Neural cell (in vitro differentiated cells): ENCODE measurements around the gene ATP2B1. TPM values are rescaled to one million over a fixed set of nuclear protein-coding genes. Genes with fewer than 3 reads are reported as not detected.
"Not testable (repeated sequence)": the region's sequence is repeated elsewhere in the genome, so short reads cannot be mapped to it uniquely, and the experiment has no call there.

ENCODE experiments used
- H2AFZ ChIP-seq: fragments of 200-600, 300-800 bp; sonication (generic), shearing (Covaris generic); 2 replicates; pipeline ENCODE4 v1.6.0; 2014; ENCODE audit warnings: low read depth, mild to moderate bottlenecking, antibody characterized with exemption, low read length, moderate library complexity
- H3F3A ChIP-seq: fragments of 200-600 bp; shearing (Covaris generic); 2 replicates; pipeline ENCODE4 v1.6.1; 2016; ENCODE audit warnings: mild to moderate bottlenecking, moderate library complexity, mixed read lengths, antibody characterized with exemption, low read length; ENCODE audit not compliant: insufficient read depth, poor library complexity, severe bottlenecking
- H3K27ac ChIP-seq: fragments of 200-600, 300-800 bp; sonication (generic), shearing (Covaris generic); 2 replicates; pipeline ENCODE4 v1.5.1; 2014; ENCODE audit warnings: mild to moderate bottlenecking, low read length, moderate library complexity
- H3K27me3 ChIP-seq: fragments of 300-800, 200-600 bp; sonication (generic), shearing (Covaris generic); 2 replicates; pipeline ENCODE4 v1.6.0; 2014; ENCODE audit warnings: mild to moderate bottlenecking, low read depth, low read length, moderate library complexity; ENCODE audit not compliant: insufficient read depth
- H3K36me3 ChIP-seq: fragments of 300-800, 200-600 bp; sonication (generic), shearing (Covaris generic); 2 replicates; pipeline ENCODE4 v1.5.1; 2014; ENCODE audit warnings: mild to moderate bottlenecking, antibody characterized with exemption, low read length, moderate library complexity; ENCODE audit not compliant: insufficient read depth
- H3K4me2 ChIP-seq: fragments of 300-800, 200-600 bp; sonication (generic), shearing (Covaris generic); 2 replicates; pipeline ENCODE4 v1.6.0; 2014; ENCODE audit warnings: mild to moderate bottlenecking, low read length
- H3K4me3 ChIP-seq: fragments of 300-800, 200-600 bp; sonication (generic), shearing (Covaris generic); 2 replicates; pipeline ENCODE4 v1.5.1; 2014; ENCODE audit warnings: mild to moderate bottlenecking, low read length, moderate library complexity
- H3K79me2 ChIP-seq: fragments of 200-600 bp; shearing (Covaris generic); replicated peaks from 2 replicates; pipeline ENCODE4 v1.6.0; 2014; ENCODE audit warnings: mild to moderate bottlenecking, low read length, moderate library complexity; ENCODE audit not compliant: insufficient read depth
- H3K9ac ChIP-seq: fragments of 300-800, 200-600 bp; sonication (generic), shearing (Covaris generic); 2 replicates; pipeline ENCODE4 v1.6.1; 2016; ENCODE audit warnings: mild to moderate bottlenecking, low read length, mixed read lengths
- H3K9me2 ChIP-seq: fragments of 200-600 bp; shearing (Covaris generic); 2 replicates; pipeline ENCODE4 v1.6.1; 2016; ENCODE audit warnings: mild to moderate bottlenecking, low read length, mixed read lengths; ENCODE audit not compliant: insufficient read depth
- H3K9me3 ChIP-seq: fragments of 200-600, 300-800 bp; sonication (generic), shearing (Covaris generic); 2 replicates; pipeline ENCODE4 v1.6.1; 2016; ENCODE audit warnings: mild to moderate bottlenecking, mixed run types, low read length, moderate library complexity, mixed read lengths
- H4K20me1 ChIP-seq: fragments of 200-600 bp; shearing (Covaris generic); 2 replicates; pipeline ENCODE4 v1.6.1; 2016; ENCODE audit warnings: mild to moderate bottlenecking, mixed run types; ENCODE audit not compliant: insufficient read depth
- EP300 ChIP-seq: fragments of 450-650 bp; conservative IDR thresholded peaks from 2 replicates; pipeline ENCODE4 v1.6.1; 2014; ENCODE audit warnings: antibody characterized with exemption, mild to moderate bottlenecking, moderate library complexity; ENCODE audit not compliant: poor library complexity, severe bottlenecking
- EZH2 ChIP-seq: fragments of 200-600, 300-800 bp; shearing (Covaris generic), sonication (generic); IDR thresholded peaks from 2 replicates; pipeline ENCODE4 v1.6.1; 2014; ENCODE audit warnings: antibody characterized with exemption, low read length, borderline replicate concordance, mild to moderate bottlenecking; ENCODE audit not compliant: insufficient read depth, poor library complexity, severe bottlenecking
- MXI1 ChIP-seq: fragments of 450-650 bp; conservative IDR thresholded peaks from 2 replicates; pipeline ENCODE4 v1.6.1; 2014; ENCODE audit warnings: antibody characterized with exemption, mild to moderate bottlenecking; ENCODE audit not compliant: poor library complexity, severe bottlenecking
- SMC3 ChIP-seq: fragments of 450-650 bp; conservative IDR thresholded peaks from 2 replicates; pipeline ENCODE4 v1.6.1; 2014; ENCODE audit warnings: antibody characterized with exemption, mild to moderate bottlenecking, moderate library complexity; ENCODE audit not compliant: poor library complexity
- TAF1 ChIP-seq: IDR thresholded peaks from 2 replicates; pipeline ENCODE4 v1.6.1; 2012; ENCODE audit warnings: low read depth
- polyA plus RNA-seq: library from polyadenylated mRNA; depleted of rRNA; stranded (reverse); fragments of >200 nt; gene quantifications from 2 replicates; pipeline ENCODE4 v1.2.3, GENCODE V29; 2014
- TF ChIP-seq, protein P1 (sequence below): fragments of 450-650 bp; IDR thresholded peaks from 2 replicates; pipeline ENCODE4 v1.5.1; 2014; ENCODE audit warnings: antibody characterized with exemption, mild to moderate bottlenecking, moderate library complexity; ENCODE audit not compliant: poor library complexity, severe bottlenecking

ATP2B1 gene
- polyA plus RNA-seq, 1 donor from 2014 or later: 139 TPM

DNA sequence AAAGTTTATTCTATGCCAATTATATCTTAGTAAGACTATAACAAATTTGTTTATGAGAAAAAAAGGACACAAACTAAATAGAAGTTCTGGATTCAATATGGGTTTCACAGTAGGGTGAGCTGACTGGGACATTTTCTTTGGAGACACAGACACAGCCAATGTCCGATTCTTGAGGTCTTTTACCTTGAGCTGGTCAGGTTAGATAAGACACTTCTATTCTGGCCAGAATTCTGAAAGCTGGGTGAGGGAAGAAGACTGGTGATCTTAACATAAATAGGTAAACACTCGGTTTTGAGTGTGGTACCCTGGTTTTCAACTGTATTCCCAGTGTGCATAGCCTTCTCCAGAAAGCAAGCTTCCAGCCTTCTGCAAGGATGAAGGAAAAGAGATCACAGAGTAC, 10.0 kb downstream of the ATP2B1 start:
- H3K27ac ChIP-seq: no peak overlapping the region

DNA sequence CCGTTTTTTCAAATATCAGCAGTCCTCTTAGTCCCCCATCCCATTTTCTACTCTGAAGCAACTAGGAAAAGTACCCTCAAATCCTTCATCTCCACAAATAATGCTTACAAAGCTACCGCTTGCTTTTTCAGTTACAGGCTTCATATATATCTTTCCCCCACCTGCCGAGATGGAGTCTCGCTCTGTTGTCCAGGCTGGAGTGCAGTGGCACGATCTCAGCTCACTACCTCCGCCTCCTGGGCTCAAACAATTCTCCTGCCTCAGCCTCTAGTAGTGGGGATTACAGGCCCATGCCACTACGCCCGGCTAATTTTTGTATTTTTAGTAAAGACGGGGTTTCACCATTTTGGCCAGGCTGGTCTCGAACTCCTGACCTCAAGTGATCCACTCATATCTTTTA, 10.9 kb downstream of the ATP2B1 start:
- H4K20me1 ChIP-seq, H2AFZ ChIP-seq, H3K9me3 ChIP-seq, H3K4me3 ChIP-seq, H3K36me3 ChIP-seq, H3K27ac ChIP-seq, H3K4me2 ChIP-seq, H3K9me2 ChIP-seq, H3K9ac ChIP-seq, H3K27me3 ChIP-seq, H3F3A ChIP-seq: not testable (repeated sequence)
- peaks cover 73% of the 10 kb centered on the region for H3K79me2 ChIP-seq

More for the DNA sequence above, 10.0 kb downstream of the ATP2B1 start:
- TF ChIP-seq MXI1: no peak
- TF ChIP-seq EP300: no peak
- no peak for TF ChIP-seq EZH2
- TF ChIP-seq TAF1: no peak
- TF ChIP-seq, protein P1, sequence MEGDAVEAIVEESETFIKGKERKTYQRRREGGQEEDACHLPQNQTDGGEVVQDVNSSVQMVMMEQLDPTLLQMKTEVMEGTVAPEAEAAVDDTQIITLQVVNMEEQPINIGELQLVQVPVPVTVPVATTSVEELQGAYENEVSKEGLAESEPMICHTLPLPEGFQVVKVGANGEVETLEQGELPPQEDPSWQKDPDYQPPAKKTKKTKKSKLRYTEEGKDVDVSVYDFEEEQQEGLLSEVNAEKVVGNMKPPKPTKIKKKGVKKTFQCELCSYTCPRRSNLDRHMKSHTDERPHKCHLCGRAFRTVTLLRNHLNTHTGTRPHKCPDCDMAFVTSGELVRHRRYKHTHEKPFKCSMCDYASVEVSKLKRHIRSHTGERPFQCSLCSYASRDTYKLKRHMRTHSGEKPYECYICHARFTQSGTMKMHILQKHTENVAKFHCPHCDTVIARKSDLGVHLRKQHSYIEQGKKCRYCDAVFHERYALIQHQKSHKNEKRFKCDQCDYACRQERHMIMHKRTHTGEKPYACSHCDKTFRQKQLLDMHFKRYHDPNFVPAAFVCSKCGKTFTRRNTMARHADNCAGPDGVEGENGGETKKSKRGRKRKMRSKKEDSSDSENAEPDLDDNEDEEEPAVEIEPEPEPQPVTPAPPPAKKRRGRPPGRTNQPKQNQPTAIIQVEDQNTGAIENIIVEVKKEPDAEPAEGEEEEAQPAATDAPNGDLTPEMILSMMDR: no peak
- Histone ChIP-seq H3K4me2 (no peak overlapping the region), H3K4me3 (no peak overlapping the region), H3K27me3 (no peaks in the 10 kb centered on the region), H3K79me2 (peaks cover 82% of the 10 kb centered on the region), H3K36me3 (no peaks in the 10 kb centered on the region), H3K9me3 (no peaks in the 10 kb centered on the region), H4K20me1 (no peaks in the 10 kb centered on the region), H3F3A (no peaks in the 10 kb centered on the region), H3K9ac (no peak overlapping the region), H3K9me2 (no peaks in the 10 kb centered on the region), H2AFZ (no peak overlapping the region)

DNA sequence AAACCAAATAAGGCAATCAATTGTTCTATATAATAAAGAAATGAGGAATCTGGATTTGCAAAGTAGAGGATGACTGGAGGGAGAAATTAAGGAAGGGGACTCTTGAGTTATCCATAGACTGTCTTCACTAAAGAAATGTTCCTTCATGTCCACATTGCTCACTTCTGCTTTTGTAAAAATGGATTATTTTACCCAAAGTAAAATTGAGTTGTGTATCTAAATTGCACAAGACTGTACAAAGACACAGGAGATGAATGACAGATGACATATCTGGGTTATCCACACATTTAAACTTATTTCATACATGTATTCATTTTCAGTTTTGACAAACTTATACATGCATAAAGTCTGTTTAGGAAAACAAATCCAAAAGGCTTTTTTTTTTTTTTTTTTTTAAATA, 11.3 kb downstream of the ATP2B1 start:
- H3K27ac ChIP-seq: no peak overlapping the region
- H3K27me3 ChIP-seq: no peaks in the 10 kb centered on the region
- H3K4me2 ChIP-seq: no peak overlapping the region
- no peak overlapping the region for H3K4me3 ChIP-seq
- no peak overlapping the region for H3K9ac ChIP-seq
- peaks cover 69% of the 10 kb centered on the region for H3K79me2 ChIP-seq
- no peaks in the 10 kb centered on the region for H3K36me3 ChIP-seq
- no peaks in the 10 kb centered on the region for H3K9me3 ChIP-seq
- H3F3A ChIP-seq: no peaks in the 10 kb centered on the region
- TF ChIP-seq, protein P1: no peak
- TF ChIP-seq SMC3: no peak
- no peaks in the 10 kb centered on the region for H4K20me1 ChIP-seq
- no peaks in the 10 kb centered on the region for H3K9me2 ChIP-seq
- H2AFZ ChIP-seq: no peak overlapping the region
